SK-N-SH treated with all-trans-retinoic acid at 6 μM for 48 hours (cell line): ENCODE results near the gene CLEC16A.

Experiments used
- CSDC2 ChIP-seq: fragments of 250-450 bp; sonication (Bioruptor Pico); IDR thresholded peaks from 2 replicates; pipeline ENCODE4 v1.5.0; 2020; ENCODE audit warnings: mild to moderate bottlenecking, moderate library complexity
- ESRRG ChIP-seq: fragments of 250-450 bp; sonication (Bioruptor Pico); IDR thresholded peaks from 2 replicates; pipeline ENCODE4 v1.6.1; 2021; ENCODE audit warnings: mild to moderate bottlenecking
- RARB ChIP-seq: fragments of 250-450 bp; sonication (Bioruptor Pico); IDR thresholded peaks from 2 replicates; pipeline ENCODE4 v1.8.0; 2021; ENCODE audit warnings: mild to moderate bottlenecking, moderate library complexity
- TCF4 ChIP-seq: fragments of 250-450 bp; sonication (Bioruptor Pico); IDR thresholded peaks from 2 replicates; pipeline ENCODE4 v1.8.0; 2021; ENCODE audit warnings: mild to moderate bottlenecking, moderate library complexity, borderline replicate concordance
- ZFP3 ChIP-seq: fragments of 250-450 bp; sonication (Bioruptor Pico); IDR thresholded peaks from 2 replicates; pipeline ENCODE4 v1.5.0; 2020; ENCODE audit warnings: mild to moderate bottlenecking, moderate library complexity
- ZFP30 ChIP-seq: fragments of 450-650 bp; formaldehyde crosslinking; IDR thresholded peaks from 2 replicates; pipeline ENCODE4 v1.5.0; 2022; ENCODE audit warnings: mild to moderate bottlenecking, moderate library complexity
- ZNF565 ChIP-seq: fragments of 450-650 bp; formaldehyde crosslinking; conservative IDR thresholded peaks from 2 replicates; pipeline ENCODE4 v1.5.0; 2020; ENCODE audit warnings: low read depth, mild to moderate bottlenecking, moderate library complexity
- ZNF70 ChIP-seq: fragments of 450-650 bp; formaldehyde crosslinking; IDR thresholded peaks from 2 replicates; pipeline ENCODE4 v1.5.0; 2020; ENCODE audit warnings: mild to moderate bottlenecking, moderate library complexity
- ZNF8 ChIP-seq: fragments of 450-650 bp; formaldehyde crosslinking; IDR thresholded peaks from 2 replicates; pipeline ENCODE4 v1.5.0; 2020; ENCODE audit warnings: mild to moderate bottlenecking, moderate library complexity
- TF ChIP-seq, protein P1 (sequence below): fragments of 250-450 bp; sonication (Bioruptor Pico); IDR thresholded peaks from 2 replicates; pipeline ENCODE4 v1.5.0; 2020; ENCODE audit warnings: mild to moderate bottlenecking, moderate library complexity
- TF ChIP-seq, protein P2 (sequence below): fragments of 250-450 bp; sonication (Bioruptor Pico); IDR thresholded peaks from 2 replicates; pipeline ENCODE4 v1.8.0; 2020; ENCODE audit warnings: mild to moderate bottlenecking, moderate library complexity, borderline replicate concordance
- TF ChIP-seq, protein P3 (sequence below): fragments of 250-450 bp; sonication (Bioruptor Pico); IDR thresholded peaks from 2 replicates; pipeline ENCODE4 v1.5.1; 2021; ENCODE audit warnings: mild to moderate bottlenecking, moderate library complexity
- TF ChIP-seq, protein P4 (sequence below): fragments of 250-450 bp; sonication (Bioruptor Pico); IDR thresholded peaks from 2 replicates; pipeline ENCODE4 v1.8.0; 2021; ENCODE audit warnings: low read depth, mild to moderate bottlenecking, moderate library complexity, borderline replicate concordance

DNA sequence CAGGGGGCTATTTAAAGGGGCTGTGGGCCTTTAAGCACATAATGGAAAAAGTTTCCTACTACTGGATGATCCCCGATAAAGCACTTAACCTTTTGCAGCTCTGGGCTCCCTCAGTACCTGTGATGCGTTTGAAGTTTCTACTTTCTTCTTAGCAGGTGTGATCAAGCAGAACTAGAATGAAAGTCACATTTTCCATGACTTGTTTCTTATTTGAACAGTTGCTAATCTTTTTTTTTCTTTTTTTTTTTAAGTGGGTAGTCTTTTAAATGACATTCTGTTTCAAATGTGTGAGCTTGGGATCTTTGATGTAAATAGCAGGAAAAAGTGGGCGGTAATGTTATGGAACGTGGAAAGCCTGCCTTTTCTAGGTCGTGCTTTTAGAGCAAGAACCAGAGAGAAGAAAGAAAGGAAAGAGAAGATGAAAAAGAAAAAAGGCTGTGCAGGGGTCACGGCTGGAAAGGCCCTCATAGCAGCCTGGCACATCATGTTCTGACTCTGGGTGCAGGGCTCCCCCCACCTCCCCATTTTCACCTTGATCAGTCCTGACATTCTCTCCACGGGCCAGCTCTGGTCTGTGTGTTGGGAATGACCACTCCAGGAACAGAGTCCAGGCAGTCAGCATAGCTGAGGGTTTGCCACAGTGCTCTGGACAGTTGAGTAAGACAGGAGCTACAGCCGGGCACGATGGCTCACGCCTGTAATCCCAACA is 150.6 kb downstream of the CLEC16A start:
- no peak for TF ChIP-seq ZNF70 (CRISPR knock-in tag)
- TF ChIP-seq, protein P1, sequence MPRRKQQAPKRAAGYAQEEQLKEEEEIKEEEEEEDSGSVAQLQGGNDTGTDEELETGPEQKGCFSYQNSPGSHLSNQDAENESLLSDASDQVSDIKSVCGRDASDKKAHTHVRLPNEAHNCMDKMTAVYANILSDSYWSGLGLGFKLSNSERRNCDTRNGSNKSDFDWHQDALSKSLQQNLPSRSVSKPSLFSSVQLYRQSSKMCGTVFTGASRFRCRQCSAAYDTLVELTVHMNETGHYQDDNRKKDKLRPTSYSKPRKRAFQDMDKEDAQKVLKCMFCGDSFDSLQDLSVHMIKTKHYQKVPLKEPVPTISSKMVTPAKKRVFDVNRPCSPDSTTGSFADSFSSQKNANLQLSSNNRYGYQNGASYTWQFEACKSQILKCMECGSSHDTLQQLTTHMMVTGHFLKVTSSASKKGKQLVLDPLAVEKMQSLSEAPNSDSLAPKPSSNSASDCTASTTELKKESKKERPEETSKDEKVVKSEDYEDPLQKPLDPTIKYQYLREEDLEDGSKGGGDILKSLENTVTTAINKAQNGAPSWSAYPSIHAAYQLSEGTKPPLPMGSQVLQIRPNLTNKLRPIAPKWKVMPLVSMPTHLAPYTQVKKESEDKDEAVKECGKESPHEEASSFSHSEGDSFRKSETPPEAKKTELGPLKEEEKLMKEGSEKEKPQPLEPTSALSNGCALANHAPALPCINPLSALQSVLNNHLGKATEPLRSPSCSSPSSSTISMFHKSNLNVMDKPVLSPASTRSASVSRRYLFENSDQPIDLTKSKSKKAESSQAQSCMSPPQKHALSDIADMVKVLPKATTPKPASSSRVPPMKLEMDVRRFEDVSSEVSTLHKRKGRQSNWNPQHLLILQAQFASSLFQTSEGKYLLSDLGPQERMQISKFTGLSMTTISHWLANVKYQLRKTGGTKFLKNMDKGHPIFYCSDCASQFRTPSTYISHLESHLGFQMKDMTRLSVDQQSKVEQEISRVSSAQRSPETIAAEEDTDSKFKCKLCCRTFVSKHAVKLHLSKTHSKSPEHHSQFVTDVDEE (CRISPR knock-in tag) = no peak
- TF ChIP-seq, protein P2, sequence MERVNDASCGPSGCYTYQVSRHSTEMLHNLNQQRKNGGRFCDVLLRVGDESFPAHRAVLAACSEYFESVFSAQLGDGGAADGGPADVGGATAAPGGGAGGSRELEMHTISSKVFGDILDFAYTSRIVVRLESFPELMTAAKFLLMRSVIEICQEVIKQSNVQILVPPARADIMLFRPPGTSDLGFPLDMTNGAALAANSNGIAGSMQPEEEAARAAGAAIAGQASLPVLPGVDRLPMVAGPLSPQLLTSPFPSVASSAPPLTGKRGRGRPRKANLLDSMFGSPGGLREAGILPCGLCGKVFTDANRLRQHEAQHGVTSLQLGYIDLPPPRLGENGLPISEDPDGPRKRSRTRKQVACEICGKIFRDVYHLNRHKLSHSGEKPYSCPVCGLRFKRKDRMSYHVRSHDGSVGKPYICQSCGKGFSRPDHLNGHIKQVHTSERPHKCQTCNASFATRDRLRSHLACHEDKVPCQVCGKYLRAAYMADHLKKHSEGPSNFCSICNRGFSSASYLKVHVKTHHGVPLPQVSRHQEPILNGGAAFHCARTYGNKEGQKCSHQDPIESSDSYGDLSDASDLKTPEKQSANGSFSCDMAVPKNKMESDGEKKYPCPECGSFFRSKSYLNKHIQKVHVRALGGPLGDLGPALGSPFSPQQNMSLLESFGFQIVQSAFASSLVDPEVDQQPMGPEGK (CRISPR knock-in tag) = no peak
- no peak for TF ChIP-seq TCF4 (CRISPR knock-in tag)
- TF ChIP-seq RARB (CRISPR knock-in tag) = no peak
- no peak for TF ChIP-seq ZNF565 (CRISPR knock-in tag)
- TF ChIP-seq ZFP3 (CRISPR knock-in tag) = no peak
- TF ChIP-seq, protein P3, sequence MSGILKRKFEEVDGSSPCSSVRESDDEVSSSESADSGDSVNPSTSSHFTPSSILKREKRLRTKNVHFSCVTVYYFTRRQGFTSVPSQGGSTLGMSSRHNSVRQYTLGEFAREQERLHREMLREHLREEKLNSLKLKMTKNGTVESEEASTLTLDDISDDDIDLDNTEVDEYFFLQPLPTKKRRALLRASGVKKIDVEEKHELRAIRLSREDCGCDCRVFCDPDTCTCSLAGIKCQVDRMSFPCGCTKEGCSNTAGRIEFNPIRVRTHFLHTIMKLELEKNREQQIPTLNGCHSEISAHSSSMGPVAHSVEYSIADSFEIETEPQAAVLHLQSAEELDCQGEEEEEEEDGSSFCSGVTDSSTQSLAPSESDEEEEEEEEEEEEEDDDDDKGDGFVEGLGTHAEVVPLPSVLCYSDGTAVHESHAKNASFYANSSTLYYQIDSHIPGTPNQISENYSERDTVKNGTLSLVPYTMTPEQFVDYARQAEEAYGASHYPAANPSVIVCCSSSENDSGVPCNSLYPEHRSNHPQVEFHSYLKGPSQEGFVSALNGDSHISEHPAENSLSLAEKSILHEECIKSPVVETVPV = no peak
- no peak for TF ChIP-seq ESRRG (CRISPR knock-in tag)
- TF ChIP-seq ZFP30 (CRISPR knock-in tag) = no peak
- TF ChIP-seq, protein P4, sequence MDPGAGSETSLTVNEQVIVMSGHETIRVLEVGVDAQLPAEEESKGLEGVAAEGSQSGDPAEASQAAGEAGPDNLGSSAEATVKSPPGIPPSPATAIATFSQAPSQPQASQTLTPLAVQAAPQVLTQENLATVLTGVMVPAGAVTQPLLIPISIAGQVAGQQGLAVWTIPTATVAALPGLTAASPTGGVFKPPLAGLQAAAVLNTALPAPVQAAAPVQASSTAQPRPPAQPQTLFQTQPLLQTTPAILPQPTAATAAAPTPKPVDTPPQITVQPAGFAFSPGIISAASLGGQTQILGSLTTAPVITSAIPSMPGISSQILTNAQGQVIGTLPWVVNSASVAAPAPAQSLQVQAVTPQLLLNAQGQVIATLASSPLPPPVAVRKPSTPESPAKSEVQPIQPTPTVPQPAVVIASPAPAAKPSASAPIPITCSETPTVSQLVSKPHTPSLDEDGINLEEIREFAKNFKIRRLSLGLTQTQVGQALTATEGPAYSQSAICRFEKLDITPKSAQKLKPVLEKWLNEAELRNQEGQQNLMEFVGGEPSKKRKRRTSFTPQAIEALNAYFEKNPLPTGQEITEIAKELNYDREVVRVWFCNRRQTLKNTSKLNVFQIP = no peak
- no peak for TF ChIP-seq ZNF8 (CRISPR knock-in tag)
- no peak for TF ChIP-seq CSDC2 (CRISPR knock-in tag)
